SHP77 (cell line): ENCODE data around the gene WNT4.
"Not testable (repeated sequence)": the region's sequence is repeated elsewhere in the genome, so short reads cannot be mapped to it uniquely, and the experiment has no call there.

Experiments used
- DNase-seq, 2 experiments: peaks; one replicate each; lab custom pipeline; 2025; lab: John Stamatoyannopoulos, UW

The WNT4 gene

DNA sequence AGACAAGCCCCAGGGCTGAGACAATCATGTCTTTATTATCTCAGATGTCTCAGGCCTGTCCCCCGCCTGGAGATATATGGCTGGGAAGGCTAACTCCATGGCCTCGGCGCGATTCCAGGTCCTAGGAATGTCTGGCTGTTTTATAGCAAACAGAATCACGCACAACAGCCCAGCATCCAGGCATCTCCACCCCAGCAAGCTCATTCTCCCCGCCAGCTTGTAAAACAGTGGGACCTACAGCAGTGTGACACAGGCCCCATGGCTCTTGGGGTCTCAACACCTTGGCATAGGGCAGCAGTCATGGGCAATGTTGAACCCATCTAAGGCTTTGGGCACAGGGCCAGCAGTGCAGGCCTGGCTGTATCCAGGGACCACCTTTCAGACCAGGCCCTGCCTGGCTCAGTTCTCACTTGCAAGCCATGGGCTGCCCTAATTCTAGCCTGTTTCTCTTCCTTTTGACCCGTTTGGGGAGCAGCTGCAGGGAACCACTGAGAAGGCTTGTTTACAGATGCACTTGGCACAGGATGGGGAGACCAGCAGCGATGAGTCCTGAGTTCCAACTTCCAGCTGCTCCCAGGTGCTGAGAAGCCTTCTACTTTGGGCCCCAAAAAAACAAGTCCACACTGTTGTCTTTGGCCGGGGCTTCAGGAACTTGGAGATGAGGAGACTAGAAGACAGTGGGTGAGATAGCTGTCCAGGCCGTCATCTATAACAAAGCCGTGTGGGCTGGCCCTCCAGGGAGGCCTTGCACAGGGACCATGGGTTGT is 34.4 kb downstream of the WNT4 start:
- no peak for DNase-seq

DNA sequence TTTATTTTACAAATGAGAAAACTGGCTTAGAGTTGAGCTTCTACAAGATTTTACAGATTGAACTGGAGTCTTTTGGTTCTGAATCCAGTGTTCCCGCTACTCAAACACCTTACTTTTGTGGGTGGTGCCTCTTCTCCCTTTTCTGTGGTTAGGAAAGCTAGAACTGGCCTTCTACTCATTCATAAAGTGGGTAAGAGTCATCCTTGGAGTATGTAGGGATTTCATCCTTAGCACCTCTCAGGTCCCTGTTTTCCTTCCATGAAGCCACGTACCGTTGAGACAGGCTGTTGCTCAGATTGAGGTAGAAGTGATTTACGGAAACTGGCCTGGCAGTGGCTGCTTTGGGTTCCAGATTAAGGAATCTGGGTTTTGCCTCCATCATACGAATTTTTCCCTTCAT is 35.8 kb downstream of the WNT4 start:
- no peak for DNase-seq

DNA sequence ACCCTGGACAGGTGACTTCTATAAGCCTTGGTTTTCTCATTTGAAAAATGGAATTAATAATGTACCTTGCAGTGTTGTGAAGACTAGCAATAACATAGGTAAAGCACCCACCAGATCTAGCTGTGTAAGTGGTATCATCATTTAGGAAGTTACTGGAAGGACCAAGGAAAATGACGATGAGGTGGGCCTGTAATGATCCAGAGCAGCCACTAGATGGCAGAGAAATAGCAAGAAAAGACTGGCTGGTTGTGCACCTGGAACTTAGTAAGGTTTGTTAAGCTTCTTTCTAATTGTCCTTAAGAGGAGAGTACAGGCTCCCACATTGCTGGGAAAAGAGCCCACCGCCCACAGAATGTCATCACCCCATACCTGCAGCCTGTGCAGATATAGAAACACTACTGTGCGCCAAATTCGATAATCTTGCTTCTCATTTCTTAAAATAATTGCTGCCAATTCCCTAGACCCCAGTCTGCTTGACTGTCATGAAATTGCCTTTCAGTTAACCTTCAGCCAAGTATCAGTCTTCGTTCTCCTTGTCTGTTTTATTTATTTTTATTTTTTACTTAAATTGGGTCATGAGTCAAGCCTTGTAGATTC is 37.2 kb downstream of the WNT4 start:
- peak; percentile 34 to 54 for DNase-seq

DNA sequence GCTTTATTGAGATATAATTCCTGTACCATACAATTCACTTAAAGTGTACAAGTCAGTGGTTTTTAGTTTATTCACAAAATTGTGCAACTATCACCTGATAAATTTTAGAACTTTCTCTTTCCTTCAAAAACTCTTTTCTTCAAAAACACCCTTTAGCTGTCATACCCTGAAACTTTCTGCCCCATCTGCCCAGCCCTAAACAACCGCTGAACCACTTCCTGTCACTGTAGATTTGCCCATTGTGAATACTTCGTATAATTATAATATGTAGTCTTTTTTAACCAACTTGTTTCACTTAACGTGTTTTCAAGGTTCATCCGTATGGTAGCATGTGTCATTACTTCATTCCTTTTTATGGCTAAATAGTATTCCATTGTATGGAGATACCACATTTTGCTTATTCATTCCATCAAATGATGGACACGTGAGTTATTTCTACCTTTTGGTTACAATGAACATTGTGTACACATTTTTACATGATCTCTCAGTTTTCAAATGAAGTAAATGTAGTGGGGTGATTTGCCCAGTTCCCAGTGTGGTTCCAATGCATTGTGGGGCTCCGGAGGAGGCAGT is 37.9 kb downstream of the WNT4 start:
- DNase-seq: no peak

DNA sequence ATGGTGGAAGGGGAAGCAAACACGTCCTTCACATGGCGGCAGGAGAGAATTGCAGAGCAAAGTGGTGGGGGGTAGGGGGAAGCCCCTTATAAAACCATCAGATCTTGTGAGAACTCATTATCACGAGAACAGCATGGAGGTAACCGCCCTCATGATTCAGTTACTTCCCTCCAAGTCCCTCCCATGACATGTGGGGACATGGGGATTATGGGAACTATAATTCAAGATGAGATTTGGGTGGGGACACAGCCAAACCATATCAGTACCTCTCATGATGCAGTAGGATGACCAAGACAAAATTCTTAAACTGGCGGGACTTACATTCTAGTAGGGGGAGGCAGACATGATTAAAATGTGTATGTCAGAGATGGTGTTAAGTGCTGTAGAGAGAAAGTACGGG is 38.8 kb downstream of the WNT4 start:
- DNase-seq: no peak

DNA sequence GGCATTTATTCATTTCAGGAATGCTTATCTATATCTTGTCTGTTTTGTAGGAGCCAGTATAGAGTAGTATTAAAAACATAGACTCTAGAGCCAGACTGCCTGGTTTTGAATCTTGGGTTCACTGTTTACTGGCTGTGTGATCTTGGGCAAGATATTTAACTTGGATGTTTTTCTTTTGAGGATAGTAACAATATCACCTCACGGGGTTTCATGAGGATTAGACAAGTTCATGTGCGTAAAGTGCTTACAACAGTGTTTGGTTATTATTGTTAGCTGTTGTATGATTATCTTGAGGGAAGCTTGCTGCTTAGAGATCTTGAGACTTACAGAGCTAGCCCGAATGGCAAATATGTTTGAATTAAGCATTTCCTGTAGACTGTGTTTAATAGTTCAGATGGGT is 40.2 kb downstream of the WNT4 start:
- no peak for DNase-seq

DNA sequence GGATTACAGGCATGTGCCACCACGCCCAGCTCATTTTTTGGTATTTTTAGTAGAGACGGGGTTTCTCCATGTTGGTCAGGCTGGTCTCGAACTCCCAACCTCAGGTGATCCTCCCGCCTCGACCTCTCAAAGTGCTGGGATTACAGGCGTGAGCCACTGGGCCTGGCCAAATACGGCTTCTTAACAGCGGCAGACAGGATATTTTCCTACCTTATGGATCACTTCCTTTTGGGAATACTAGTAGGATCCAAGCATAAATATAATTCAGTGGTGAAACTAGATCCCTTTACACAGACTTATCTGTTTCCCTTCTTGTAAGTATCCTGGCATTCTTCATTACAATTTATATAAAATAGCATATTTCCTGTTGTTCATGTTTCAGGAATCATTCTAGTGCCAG is 40.9 kb downstream of the WNT4 start:
- no peak for DNase-seq

DNA sequence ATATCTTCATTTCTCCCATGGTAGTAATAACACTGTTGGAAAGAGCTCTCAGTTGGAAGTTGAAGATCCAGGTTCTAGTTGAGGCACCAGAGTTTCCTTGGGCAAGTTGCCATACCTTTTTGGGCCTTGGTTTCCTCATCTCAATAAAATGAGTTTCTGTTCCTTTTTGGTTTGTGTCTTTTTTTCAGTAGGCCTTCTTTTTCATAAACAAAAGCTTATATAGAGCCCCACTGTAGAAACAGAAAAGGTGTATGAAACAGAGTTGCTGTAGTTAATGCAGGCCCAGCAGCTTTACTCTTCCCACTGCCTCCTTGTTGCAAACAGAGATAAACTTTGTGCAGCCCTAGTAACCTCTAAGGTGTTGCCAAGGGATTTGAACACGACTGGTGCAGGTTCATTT is 41.7 kb downstream of the WNT4 start:
- DNase-seq: no peak

DNA sequence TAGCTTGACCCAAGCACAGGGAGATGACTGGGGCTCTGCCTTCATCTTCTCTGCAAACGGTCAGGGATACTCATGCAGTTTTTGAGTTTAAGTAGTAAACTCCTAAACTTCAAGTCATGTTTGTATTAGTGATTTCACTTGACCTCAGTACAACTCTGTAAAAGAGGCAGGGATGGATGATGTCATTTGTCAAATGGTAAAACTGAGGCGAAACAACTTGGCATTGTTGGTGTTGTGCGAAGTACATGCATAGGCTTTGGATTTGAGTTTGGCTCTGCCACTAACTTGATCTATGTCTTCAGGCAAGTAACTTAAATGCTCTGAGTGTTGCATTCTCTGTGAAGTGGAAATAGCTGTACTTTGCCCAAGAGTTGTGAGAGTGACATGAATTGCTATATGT is 42.7 kb downstream of the WNT4 start:
- DNase-seq: no peak

DNA sequence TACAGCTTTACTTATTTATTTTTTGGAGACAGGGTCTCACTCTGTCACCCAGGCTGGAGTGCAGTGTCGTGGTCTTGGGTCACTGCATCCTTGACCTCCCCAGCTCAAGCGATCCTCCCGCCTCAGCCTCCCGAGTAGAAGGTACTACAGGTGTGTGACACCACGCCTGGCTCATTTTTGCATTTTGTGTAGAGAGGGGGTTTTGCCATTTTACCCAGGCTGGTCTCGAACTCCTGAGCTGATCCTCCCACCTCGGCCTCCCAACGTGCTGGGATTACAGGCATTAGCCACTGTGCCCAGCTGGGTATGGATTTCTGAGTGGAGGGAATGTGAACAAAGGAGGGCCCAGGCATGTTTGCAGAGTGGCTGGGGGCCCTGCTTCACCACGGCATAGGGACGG is 44.1 kb downstream of the WNT4 start:
- DNase-seq: no peak

DNA sequence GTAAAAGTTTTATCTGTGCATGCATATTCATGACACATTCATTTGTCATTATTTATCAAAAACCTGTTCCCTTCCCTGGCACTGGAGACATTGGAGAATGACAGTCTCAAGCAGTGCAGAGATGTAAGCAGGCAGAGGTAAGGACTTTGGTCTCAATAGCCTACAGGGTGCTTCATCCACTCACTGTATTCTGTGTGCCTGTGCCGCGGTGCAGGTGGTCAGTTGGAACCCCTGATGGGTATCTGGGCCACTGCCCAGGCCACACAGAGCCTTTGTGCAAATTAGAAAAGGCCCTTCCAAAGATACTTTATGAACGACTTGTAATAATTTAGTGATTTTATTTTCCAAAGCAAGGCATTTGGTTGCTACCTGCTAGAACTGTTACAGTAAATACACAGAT is 46.4 kb downstream of the WNT4 start:
- DNase-seq: no peak

DNA sequence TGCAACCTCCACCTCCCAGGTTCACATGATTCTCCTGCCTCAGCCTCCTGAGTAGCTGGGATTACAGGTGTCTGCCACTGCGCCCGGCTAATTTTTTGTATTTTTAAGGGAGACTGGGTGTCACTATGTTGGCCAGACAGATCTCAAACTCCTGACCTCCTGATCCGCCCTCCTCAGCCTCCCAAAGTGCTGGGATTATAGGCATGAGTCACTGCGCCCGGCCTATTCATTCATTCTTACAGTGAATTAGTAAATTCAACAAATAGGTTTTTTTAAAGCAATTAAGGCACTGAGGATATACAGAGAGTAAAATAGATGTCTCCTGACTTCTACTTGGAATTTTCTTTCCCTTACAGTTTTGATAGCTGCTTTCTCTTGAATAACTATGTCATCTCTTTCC is 46.9 kb downstream of the WNT4 start:
- no peak for DNase-seq

DNA sequence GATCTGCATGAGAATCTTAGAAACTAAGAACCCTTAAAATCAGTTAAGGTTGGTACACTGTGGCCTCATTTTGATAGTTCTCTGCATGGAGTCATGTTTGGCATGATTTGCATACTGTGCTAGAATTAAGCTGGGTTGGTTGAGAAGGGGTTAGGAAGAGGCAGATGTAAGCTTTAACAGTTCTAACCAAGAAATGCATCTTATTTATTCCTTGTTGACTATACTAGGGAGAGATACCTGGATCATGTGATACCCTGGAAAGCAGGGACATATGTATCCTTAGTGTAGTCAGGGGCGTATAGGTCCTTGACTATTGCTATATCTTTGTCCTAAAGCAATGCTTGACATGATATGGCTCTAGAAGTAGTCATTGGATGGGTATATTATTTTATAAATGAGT is 49.4 kb downstream of the WNT4 start:
- DNase-seq: no peak

DNA sequence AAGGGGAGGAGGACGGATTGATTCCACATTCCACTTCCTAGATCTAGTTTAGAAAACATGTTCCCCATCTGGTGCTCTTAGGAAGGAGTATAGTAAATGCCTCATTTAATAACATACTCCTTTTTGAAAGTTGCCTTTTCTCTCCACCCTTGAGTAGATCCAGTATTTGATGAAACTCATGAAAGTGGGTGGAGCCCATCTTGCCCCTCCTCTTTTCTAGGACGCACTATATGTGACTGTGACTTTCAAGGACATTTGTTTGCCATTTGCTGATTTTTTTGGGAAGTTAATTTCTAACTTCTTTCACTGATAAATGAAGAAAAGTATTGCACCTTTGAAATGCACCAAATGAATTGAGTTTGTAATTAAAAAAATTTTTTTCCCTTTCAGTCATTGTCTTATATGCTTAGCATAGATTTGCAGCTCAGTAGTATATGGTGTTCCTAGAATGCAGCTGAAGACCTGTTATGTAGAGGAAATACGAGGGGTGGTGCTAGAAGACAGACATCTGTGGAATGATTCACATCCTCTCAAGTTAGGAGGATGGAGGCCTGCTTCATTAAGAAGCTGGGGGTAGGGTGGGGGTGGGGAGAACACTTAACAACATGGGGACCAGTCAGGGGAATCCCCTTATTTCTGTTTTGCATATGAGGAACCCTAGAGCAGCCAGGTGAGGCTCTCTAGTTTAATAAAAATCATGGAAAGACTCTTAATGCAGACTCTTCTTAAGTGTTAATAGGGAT is 50.7 kb downstream of the WNT4 start:
- DNase-seq: not testable (repeated sequence)

DNA sequence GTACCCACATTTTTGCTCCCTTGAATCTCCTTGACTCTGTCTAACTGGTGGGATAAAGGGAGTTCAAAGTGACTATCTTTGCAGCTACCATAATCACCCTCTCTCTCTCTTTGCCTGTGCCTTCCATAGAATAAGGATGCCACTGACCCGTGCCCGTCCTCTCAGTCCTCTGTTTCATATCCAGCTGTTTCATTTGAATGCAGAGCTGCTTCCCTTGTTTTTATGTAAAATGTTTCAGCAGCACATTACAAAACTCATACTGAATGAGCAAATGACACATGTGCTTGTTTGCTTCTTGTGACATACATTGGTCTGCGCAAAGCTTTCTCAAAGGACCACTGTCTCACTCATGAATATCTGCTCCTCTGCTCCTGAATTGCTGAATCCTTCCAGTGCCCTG is 52.0 kb downstream of the WNT4 start:
- no peak for DNase-seq

DNA sequence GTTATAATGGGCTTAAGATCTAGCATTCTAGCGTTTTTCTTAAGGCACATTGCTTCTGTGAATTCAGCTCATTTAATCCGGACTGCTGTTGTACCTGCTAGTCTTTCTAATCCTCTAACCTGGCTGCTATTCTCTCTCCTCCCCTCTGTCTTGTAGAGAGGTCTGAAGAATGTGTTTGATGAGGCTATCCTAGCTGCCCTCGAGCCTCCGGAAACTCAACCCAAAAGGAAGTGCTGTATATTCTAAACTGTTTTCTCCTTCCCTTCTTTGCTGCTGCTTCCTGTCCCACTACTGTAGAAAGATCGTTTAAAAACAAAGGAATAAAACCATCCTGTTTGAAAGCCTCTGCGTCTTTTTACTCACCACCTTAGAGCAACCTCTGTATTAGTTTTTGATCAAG is 53.1 kb downstream of the WNT4 start:
- DNase-seq: no peak

DNA sequence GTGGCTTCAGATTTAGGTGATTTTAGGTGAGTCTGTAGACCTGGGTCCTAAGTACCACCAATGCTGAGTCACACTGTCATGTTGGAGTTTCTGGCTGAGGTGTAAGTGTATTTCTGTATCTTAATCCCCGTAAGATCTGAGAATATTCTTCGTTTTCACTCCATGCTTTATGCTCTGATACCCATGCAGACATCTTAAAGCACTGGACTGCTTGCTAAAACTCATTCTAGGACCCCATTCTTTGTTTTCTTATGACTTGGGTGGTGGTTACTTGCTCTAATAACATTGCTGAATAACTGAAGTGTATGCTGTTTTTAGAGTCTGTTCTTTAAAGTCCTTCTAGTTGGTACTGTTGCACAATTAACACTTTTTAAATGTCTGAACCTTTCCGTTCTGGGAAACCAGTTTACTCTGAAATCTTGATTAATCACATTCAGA is 53.7 kb downstream of the WNT4 start:
- DNase-seq: no peak

DNA sequence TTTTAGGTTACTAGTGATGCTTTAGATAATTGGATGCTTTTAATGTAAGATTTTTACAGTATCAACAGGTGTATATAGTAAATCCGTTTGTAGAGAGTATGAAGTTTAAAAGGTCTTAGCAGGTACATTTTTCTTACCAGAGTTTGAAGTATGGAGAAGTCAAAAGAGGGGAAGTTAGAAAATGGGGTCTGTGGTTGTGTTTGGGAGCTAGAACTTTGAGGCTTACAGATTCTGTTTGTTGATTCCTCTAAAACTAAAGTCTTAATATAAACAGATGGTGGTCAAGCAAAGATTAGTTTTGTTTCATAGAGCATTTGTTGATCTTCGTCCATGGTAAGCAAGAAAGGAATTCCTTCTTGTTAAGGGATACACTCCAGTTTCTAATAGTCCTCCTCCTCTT is 54.6 kb downstream of the WNT4 start:
- DNase-seq: no peak

DNA sequence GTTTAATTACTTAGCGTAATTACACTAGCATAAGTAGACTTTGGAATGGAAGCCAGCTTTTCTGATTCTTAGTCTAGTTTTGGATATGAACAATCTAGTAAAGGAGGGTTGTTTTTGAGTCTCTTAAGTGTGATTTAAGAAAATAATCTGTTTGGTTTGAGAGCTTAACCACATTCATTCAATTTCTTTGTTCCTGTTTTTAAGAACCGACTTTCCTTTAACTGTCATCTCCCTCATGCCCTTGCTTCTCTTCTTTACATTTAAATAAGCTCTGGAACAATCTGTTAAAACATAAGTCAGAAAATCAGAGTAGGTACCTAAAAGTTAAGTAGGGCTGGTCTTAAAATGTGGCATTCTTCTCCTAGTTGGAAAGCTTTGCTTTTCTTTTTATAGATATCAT is 62.7 kb downstream of the WNT4 start:
- no peak for DNase-seq

DNA sequence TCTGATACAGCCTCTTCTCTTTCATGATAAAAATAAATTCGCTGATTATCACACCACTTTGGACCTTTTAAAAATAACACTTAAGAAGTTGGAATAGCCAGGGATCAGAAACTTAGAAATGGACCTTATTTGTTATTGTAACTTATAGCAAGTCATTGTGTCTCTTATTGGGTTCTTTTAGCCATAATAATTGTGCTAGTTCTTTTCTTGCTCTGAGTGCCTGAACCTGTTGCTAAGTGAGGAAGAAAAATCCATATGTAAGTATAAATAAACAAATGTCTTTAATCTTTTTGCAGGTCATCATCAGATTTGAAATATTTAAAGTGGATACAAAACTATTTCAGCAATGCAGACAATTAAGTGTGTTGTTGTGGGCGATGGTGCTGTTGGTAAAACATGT is 64.8 kb downstream of the WNT4 start:
- no peak for DNase-seq

DNA sequence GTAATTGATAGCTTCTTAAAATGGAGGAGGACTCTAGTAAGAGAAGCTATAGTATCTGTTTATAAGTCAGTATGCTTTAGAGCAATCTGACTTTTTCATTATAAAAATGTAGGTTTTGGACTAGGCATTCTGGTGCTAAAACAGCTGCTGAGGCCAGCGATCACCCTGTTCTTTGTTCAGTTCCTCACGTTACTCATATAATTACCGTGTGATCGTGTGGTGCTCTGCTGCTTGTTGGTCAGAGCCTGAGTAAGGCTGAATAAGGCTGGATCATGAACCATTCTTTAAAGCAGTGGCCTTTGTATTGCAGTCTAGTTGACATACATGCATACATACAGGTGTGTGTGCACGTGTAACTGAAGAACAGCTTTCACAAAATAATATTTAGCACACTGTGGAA is 65.2 kb downstream of the WNT4 start:
- DNase-seq: no peak

DNA sequence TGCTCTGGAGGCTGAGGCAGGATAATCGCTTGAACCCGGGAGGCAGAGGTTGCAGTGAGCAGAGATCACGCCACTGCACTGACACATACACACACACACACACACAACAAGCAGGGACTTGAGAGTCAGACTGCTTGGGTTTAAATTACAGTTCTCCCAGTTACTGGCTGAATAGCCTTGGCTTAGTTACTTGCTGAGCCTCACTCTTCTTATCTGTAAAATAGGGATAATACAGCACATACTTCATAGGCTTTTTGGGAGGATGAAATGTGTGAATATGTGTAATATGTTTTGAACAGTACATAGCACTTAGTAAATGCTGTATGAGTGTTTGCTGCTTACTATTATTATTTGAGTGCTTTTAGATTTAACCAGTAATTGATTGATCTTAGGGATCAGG is 66.6 kb downstream of the WNT4 start:
- DNase-seq: no peak

DNA sequence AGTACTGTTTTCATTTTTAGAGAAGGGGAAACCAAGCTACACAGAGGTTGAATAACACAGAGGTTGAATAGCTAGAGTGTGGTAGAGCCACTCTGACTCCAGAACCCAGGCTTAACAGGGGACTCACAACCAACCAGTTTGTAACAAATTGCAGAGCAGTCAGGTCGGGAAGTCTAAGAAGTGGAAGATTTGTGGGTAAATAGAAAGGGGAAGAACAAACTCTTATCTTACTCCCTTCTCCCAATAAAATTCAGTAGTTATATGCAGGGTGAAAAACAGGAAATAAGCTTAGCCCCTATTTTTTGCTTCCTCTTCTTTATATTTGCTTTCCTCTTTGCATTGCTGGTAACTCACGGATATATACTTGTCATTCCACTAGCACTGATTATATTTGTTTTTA is 67.2 kb downstream of the WNT4 start:
- no peak for DNase-seq
